NB4 (cell line): Measurements from ENCODE around the gene SLC37A1.

Source experiments
- DNase-seq: peaks from one replicate; pipeline ENCODE4 v3.0.0; 2010; ENCODE audit warnings: low read depth
- H3K4me3 ChIP-seq: one replicate; pipeline ENCODE4 v1.5.1; 2011; ENCODE audit warnings: mild to moderate bottlenecking, low read depth, low read length, moderate library complexity
- MYC ChIP-seq: IDR thresholded peaks from 2 replicates; pipeline ENCODE4 v1.6.1; 2011; ENCODE audit warnings: low read depth, low read length
- POLR2A ChIP-seq: IDR thresholded peaks from 2 replicates; pipeline ENCODE4 v1.6.1; 2011; ENCODE audit warnings: mild to moderate bottlenecking; ENCODE audit not compliant: insufficient read length; ENCODE audit errors: extremely low read depth
- TF ChIP-seq, protein P1 (sequence below): IDR thresholded peaks from 2 replicates; pipeline ENCODE4 v1.6.1; 2011; ENCODE audit warnings: low read depth, low read length
- TF ChIP-seq, protein P2 (sequence below): IDR thresholded peaks from one replicate; pipeline ENCODE4 v1.5.1; 2012; ENCODE audit warnings: low read depth, low read length

Gene SLC37A1

GRCh38 chr21:42473498-42474042, 40.1 kb upstream of the SLC37A1 start:
- TF ChIP-seq POLR2A (no peak), MYC (no peak)
- TF ChIP-seq, protein P1, sequence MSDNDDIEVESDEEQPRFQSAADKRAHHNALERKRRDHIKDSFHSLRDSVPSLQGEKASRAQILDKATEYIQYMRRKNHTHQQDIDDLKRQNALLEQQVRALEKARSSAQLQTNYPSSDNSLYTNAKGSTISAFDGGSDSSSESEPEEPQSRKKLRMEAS, result no peak
- TF ChIP-seq, protein P2, sequence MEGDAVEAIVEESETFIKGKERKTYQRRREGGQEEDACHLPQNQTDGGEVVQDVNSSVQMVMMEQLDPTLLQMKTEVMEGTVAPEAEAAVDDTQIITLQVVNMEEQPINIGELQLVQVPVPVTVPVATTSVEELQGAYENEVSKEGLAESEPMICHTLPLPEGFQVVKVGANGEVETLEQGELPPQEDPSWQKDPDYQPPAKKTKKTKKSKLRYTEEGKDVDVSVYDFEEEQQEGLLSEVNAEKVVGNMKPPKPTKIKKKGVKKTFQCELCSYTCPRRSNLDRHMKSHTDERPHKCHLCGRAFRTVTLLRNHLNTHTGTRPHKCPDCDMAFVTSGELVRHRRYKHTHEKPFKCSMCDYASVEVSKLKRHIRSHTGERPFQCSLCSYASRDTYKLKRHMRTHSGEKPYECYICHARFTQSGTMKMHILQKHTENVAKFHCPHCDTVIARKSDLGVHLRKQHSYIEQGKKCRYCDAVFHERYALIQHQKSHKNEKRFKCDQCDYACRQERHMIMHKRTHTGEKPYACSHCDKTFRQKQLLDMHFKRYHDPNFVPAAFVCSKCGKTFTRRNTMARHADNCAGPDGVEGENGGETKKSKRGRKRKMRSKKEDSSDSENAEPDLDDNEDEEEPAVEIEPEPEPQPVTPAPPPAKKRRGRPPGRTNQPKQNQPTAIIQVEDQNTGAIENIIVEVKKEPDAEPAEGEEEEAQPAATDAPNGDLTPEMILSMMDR, result no peak
- H3K4me3 ChIP-seq, result no peak overlapping the region
- DNase-seq, result no peak

DNA sequence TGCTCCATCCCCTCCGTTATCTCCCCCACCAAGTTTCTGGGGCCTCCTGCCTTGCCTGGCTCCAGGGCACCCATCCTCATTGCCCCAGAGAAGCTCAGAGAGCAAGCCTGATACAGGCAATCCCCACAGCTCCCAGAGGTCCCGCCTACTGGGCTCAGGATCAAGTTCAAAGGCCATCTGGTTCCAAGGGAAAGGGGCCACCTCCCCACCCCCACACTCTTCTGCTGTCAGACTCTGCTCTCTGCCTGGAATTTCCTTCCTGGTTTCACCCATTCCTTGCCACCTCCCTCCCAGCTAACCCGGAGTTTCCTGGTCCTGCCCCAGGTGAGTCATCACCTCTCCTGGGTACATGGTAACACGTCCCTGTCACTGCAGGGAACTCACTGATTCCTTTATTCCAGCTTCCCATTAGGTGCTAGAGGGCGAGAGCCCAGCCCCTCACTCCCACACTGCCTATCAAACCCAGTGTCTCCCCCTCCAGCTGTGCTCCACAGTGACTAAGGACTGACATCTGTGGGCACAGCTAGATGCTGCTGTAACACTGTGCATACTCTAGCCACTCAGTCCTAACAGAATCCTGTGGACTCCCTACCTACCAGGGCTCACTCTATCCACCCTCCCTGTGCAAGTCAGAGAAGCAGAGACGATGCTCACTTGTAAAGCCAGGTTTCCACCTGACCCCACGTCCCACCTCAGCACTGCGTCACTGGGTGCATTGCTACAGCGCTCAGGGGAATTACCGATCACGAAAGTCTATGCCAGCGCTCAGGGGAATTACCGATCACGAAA, 39.4 kb upstream of the SLC37A1 start:
- TF ChIP-seq, protein P1, result no peak
- TF ChIP-seq, protein P2, result no peak
- TF ChIP-seq MYC (no peak), POLR2A (no peak)
- DNase-seq, result no peak

DNA sequence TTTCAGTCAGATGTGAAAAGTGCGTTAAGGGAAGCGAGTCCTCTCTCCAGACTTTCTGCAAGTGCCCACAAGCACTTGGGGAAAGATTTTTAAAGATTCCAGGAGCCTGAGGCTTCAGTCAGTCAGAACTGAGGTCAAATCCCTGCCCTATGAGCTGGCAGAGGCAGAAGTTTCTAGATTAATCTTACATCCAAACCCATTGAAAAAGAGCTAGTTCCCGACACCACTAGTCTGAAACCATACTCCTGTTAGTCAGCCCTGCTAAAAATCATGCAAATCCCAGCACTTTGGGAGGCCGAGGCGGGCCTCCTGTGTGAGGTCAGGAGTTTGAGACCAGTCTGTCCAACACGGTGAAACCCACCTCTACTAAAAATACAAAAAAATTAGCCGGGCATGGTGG, 38.6 kb upstream of the SLC37A1 start:
- no peak overlapping the region for H3K4me3 ChIP-seq
- no peak for DNase-seq
- no peak for TF ChIP-seq POLR2A
- TF ChIP-seq MYC, result no peak
- TF ChIP-seq, protein P2, result no peak
- TF ChIP-seq, protein P1, result no peak

More for the DNA sequence above, 39.4 kb upstream of the SLC37A1 start:
- H3K4me3 ChIP-seq, result no peak overlapping the region

- H3K4me3 ChIP-seq, result no peak overlapping the region
- DNase-seq, result no peak
- TF ChIP-seq, protein P2, result no peak
- TF ChIP-seq MYC (no peak), POLR2A (no peak)
- TF ChIP-seq, protein P1, result no peak
Measured at GRCh38 chr21:42475526-42476387, 37.9 kb upstream of the SLC37A1 start.

DNA sequence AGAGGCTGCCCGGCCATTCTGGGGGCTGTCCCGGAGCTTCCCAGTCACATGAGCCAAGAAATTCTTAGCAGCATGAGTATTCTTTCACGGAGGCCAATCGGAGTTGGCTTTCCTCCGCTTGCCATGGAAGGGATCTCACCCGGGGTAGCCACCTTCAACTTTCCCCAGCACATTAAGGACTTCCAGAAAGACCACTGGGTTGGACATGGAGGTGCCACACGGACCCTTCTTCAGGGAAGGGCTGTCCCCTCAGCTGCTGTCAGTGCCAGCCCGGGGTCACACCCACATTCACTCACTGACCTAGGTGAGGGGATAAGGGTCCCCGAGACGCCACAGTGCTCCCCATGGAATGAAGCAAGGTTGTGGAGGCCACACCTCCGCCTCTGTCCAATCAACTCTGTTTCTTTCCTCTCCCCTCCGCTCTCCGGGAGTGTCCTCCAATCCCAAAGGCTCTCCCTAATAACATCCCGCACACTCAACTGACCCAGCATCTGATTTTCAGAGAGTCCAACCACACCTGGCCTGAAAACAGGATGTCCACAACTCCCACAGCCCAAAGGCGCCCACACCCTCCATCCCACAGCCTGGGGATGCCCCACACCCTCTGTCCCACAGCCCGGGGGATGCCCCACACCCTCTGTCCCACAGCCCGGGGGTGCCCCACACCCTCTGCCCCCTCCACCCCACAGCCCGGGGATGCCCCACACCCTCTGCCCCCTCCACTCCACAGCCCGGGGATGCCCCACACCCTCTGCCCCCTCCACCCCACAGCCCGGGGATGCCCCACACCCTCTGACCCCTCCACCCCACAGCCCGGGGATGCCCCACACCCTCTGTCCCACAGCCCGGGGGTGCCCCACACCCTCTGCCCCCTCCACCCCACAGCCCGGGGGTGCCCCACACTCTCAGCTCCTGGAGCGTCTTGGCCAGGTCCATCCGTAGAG, 37.0 kb upstream of the SLC37A1 start:
- no peak overlapping the region for H3K4me3 ChIP-seq
- DNase-seq, result no peak
- no peak for TF ChIP-seq MYC
- TF ChIP-seq, protein P1, result no peak
- no peak for TF ChIP-seq POLR2A
- TF ChIP-seq, protein P2, result no peak
